Activated CD8-positive, alpha-beta memory T cell treated with anti-CD3 and anti-CD28 coated beads, Interleukin-2, amount 50 U/mL, for 4 hours (primary cell): ENCODE measurements around the gene RDX.
"Not testable (repeated sequence)": the region's sequence is repeated elsewhere in the genome, so short reads cannot be mapped to it uniquely, and the experiment has no call there.

ENCODE experiments used
- DNase-seq: peaks from one replicate; pipeline ENCODE4 v3.0.0-alpha.2; 2020

RDX gene

GRCh38 chr11:110296226-110297075 is at the start of gene RDX:
TSS of gene RDX (minus strand) at chr11:110296614. CDS start at chr11:110279692, 16,922 bp downstream.
- DNase-seq = peak; percentile 56

DNA sequence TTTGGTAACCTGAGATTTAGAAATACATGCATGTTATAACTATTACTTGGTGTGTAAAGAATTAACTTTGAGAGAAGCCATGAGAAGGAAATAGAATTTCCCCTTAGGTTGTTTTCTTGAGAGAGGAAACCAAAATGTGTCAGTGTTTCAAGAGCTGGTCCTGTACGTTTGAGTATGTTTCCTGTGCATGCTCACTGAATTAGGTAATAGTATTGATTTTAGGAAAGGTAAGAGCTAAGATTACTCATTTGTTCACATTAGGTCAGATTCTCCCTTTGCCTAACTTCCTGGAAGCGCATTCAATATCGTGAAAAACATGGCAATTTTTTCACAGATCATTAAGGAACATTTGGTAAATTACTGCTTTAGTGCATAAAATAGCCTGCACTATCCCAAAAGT is 49.3 kb upstream of the RDX start:
- DNase-seq = no peak

DNA sequence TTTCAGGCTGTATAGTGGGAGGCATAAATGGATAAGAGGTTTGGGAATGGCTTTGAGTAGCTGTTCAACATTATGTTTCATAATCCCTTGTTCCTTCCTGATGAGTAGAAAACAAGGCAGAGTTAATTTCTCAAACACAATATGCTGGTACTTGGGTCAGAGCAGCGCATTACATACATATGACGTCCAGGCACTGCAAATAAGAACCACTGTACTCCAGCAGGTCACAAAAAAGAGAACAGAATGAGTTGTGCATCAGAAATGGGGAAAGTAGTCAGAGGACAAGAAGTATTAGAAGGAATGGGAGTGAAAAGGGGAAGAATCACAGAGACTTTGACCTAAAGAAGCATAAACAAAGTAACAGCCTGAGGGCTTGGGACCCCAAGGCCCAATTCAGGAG is 44.0 kb upstream of the RDX start:
- no peak for DNase-seq

- no peak for DNase-seq
These were observed 43.2 kb upstream of the RDX start for GRCh38 chr11:110339456-110340250.

DNA sequence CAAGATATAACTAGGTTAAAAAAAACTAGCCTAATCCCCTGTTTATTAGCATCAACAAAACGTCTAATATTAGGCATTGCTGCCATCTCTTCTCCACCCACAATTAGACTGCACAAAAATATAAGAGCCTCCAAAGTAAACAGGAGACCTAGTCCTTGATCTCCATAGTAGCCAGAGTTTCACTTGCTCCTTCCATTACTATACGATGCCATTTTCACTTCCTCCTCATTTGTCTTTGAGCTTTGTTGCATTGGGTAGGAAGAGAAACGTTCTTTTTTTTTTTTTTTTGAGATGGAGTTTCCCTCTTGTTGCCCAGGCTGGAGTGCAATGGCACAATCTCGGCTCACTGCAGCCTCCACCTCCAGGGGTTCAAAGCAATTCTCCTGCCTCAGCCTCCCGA is 42.3 kb upstream of the RDX start:
- DNase-seq = no peak

GRCh38 chr11:110337570-110338193 is 41.3 kb upstream of the RDX start:
- no peak for DNase-seq

DNA sequence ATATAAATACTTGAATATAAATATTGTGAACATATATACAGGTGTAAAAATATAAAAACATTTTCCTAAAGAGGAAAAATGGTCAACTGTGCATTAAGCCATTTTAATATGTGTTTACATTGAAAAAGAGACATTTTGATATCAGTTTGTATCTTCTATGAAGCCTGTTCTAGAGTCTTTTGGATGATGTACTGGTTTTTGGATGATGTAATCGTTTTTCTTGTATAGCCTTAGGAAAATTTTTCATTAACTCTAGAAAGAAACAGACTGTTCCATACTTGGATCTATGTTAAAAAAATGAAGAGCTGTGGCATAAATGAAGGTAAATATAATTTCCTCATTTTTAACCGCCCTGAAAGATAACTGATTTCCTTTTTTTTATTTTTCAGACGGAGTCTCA is 39.6 kb upstream of the RDX start:
- no peak for DNase-seq

- no peak for DNase-seq
These were observed 38.9 kb upstream of the RDX start for GRCh38 chr11:110335358-110335757.

DNA sequence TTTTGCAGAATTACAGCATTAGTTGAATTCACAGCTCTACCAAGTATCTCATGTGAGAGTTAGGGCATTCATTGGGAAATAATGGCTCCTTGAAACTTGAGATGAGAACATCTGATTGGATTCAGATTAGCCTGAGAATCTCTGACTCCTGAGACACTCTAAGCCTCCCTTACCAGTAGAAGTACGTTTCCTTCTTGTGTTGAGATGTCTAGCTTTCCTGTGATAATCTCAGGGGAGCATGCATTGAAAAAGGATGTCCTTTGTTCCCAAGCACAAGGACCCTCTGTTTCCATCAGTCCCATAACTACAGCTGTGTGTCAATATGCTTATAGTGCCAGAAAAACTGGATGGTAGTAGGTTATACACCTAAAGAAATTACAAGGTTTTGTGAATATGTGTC is 35.2 kb upstream of the RDX start:
- no peak for DNase-seq

DNA sequence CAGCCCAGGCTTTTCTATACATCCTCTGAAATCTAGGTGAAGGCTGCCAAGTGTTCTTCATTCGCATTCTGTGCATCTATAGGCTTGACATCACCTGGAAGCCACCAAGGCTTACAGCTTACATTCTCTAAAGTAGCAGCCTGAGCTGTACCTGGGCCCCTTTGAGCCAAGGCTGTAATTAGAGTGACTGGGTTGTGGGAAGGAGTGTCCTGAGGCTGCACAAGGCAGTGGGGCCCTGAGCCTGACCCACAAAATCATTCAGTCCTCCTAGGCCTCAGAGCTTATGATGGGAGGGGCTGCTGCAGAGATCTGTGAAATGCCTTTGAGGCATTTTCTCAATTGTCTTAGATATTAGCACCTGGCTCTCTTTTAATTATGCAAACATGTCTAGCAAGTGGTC is 33.0 kb upstream of the RDX start:
- no peak for DNase-seq

- no peak for DNase-seq
These were observed 31.1 kb upstream of the RDX start for GRCh38 chr11:110327508-110327907.

DNA sequence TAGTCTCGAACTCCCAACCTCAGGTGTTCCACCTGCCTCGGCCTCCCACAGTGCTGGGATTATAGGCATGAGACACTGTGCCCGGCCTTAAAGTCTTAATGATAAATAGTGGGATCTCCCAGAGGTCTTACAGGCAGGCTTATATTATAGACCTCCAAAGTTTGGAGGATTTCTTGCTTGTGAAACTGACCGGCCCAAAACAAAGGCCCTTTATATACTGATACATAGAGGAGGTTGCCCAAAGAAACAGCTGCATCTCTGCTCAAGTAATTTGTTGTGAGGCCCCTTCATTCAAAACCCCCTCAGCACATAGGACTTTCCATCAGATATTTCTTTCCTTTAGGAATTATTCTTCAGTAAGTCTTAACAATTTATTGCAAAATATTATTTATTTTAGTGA is 27.4 kb upstream of the RDX start:
- DNase-seq = no peak

DNA sequence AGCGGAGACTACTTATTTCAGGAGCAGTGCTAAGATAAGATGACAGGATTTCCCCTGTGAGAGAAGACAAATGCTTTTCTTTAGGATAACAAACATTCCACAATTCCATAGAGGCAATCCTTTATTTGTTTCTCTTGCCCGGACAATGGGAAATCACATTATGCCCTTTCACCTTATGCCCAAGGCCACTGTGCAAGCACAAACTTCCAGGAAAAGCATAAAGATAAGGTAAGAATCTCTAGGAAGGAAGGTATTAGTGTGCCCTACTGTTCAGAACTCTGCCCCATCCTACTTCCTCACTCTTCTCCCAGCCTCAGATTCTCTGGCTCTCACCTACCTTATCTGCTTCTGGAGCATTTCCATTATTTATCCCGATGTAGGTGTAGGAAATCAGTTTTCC is 23.1 kb upstream of the RDX start:
- no peak for DNase-seq

DNA sequence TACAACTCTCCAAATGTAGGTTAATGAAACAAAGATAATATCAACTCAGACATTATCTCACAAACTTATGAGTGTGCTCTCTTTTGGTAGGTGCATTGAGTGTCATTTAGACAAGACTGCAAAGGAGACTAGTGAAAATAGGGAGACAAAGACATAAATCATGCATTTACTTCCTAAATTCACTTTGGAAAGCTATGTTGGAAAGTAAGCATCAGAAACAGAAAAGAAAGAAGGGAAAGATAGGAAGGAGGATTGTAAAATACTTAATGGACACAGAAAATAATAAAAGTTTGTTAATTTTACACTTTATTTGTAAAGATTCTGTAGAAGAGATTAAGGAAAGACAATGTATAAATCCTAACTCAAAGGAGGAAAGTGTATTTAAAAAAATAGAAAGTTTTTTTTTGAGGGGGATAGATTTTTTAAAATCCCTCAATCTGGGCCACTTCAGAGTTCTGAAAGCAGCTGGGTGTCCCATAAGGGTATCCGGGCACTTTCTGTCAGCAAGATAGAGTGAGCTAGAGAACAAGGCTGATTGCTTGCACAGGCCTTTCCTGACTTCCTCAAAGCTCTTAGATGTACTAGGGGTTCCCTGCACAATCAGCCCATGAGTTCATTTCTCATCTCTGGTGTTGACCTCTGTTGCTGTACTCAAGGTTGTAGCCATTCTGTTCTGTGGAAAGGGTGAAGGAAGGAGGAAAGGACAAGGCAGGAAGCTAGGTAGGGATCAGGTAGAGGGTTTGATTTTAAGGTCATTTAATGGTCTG is 22.4 kb upstream of the RDX start:
- DNase-seq = no peak

- DNase-seq = no peak
These were observed 21.1 kb upstream of the RDX start for GRCh38 chr11:110317516-110317932.

GRCh38 chr11:110314366-110315095 is 18.1 kb upstream of the RDX start:
- DNase-seq = no peak

DNA sequence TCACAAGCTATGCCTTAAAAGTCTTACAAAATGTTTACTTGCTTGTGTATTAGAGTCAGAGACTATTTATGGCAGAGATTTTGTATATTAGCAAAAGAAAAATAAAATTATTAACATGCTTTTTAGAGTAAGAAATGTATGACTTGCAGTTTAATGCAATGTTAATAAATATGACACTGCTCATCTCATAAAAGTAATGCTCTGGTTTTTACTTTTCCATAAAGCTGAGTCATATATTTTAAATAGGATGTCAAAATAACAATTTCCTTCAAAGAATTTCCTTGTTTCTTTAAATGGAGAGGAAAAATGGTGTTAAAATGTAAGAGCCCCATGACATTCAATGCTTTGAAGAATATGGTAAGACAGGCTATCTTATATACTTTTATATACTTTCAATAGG is 16.3 kb upstream of the RDX start:
- no peak for DNase-seq

- DNase-seq = no peak
These were observed 15.6 kb upstream of the RDX start for GRCh38 chr11:110311783-110312579.

GRCh38 chr11:110308071-110308470 is 11.7 kb upstream of the RDX start:
- no peak for DNase-seq

DNA sequence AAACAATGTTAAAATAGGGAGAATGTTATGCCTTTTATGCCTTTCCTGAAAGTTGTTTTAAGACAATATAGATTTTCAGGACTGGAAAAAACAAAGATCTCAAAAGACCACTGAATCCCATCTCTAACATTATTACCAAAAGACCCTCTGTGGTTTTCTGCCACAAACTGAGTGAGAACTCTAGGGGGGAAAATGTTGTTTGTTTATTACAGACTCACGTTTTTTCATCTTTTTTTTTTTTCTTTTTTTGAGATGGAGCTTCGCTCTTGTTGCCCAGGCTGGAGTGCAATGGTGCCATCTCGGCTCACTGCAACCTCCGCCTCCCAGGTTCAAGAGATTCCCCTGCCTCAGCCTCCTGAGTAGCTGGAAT is 9.6 kb upstream of the RDX start:
- not testable (repeated sequence) for DNase-seq
